ENCODE data around the gene VPS36.
"Not testable (repeated sequence)": the region's sequence is repeated elsewhere in the genome, so short reads cannot be mapped to it uniquely, and the experiment has no call there.

VPS36 gene

GRCh38 chr13:52450012-52450792, at the start of gene VPS36:
Gene VPS36 (minus strand): TSS chr13:52450634. CDS start chr13:52450594, 40 bp downstream.
- peak; percentile 88 to 91 for DNase-seq (ENCODE audit: low read depth in 2 of 2)

- DNase-seq (ENCODE audit: low read depth in 2 of 2) = not testable (repeated sequence)
Observed at GRCh38 chr13:52497979-52498378, 47.5 kb upstream of the VPS36 start.

- not testable (repeated sequence) for DNase-seq (ENCODE audit: low read depth in 2 of 2)
Observed at GRCh38 chr13:52494241-52494640, 43.8 kb upstream of the VPS36 start.

- DNase-seq (ENCODE audit: low read depth in 2 of 2) = not testable (repeated sequence)
Observed at GRCh38 chr13:52491015-52491414, 40.6 kb upstream of the VPS36 start.

DNA sequence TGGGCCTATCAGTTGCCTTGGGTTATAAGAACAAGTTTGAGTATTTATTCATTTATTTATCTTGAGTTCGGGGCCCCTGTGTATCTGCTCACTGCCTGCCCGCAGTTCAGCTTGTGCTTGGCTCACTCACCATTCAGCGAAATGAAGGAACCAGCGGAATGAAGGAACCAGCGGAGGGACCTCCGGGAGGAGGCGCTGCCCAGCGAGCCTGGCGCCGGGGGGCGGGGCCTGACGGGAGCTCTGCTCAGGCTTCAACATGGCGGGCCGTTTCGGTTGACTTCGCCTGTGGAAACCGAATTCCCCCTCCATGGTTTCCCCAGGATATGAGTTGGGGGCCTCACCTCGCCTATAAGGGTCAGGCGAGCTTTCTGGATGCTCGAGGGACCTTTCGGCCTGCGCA, 38.3 kb upstream of the VPS36 start:
- DNase-seq (ENCODE audit: low read depth in 2 of 2) = not testable (repeated sequence)

GRCh38 chr13:52487078-52487477, 36.6 kb upstream of the VPS36 start:
- not testable (repeated sequence) for DNase-seq (ENCODE audit: low read depth in 2 of 2)

DNA sequence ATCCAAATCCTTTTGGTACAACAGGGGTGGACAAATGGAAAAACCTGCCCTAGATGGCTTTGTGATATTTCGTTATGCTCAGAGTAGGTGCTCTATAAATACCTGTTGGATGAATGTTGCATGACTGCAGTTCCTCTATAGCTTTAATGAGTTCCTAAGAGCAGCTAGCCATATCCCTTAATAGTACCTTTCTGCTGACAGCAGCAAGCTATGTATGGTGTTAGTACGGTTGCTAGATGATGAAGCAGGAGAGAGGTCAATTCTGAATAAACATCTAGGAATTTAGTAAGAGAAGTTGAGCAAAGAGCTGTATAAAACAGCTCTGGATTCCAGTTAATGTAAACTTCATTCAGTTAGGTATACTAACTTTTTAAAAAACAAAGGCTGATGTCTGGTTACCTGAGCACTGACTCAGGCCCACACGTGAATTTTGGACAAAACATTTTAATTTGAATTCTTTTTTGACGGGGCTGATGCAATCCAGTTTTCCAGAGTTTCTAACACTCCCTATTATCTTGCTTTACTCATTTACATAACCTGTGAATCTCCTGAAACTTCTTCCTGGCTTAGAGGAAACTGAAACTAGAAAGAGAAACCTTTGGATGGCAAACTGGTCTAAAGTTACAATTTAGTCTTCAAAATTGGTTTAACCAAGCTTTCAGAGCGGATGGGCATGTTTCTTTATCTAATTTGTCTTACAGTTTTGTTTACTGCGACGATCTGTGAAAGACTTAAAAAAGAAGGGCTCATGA, 30.4 kb upstream of the VPS36 start:
- DNase-seq (ENCODE audit: low read depth in 2 of 2) = not testable (repeated sequence)

- not testable (repeated sequence) for DNase-seq (ENCODE audit: low read depth in 2 of 2)
Observed at GRCh38 chr13:52468487-52468886, 18.1 kb upstream of the VPS36 start.

DNA sequence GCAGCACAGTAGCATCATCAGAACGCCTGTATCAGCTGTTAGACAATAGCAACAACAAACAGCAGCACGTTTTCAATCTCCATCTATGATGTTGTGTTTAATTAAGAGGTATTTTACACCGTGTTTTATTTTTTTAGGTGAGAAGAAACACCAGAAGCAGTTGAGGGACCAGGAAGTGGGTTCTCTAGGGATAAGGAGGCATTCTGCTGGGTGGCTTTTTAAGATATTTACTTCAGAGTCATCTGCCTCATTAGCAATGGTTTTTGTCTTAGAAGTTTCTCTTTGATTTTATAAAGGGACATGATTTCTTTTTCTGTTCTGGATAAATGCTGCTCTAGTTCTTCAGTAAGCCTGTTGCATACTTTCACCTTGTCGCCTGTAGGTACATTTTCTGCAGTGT, 13.1 kb upstream of the VPS36 start:
- DNase-seq (ENCODE audit: low read depth in 2 of 2) = no peak

DNA sequence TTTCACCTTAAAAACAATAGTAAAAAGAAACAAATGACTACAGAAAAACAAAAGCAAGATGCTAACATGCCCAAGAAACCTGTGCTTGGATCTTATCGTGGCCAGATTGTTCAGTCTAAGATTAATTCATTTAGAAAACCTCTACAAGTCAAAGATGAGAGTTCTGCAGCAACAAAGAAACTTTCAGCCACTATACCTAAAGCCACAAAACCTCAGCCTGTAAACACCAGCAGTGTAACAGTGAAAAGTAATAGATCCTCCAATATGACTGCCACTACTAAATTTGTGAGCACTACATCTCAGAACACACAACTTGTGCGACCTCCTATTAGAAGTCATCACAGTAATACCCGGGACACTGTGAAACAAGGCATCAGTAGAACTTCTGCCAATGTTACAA, 10.8 kb upstream of the VPS36 start:
- no peak for DNase-seq (ENCODE audit: low read depth in 2 of 2)

DNA sequence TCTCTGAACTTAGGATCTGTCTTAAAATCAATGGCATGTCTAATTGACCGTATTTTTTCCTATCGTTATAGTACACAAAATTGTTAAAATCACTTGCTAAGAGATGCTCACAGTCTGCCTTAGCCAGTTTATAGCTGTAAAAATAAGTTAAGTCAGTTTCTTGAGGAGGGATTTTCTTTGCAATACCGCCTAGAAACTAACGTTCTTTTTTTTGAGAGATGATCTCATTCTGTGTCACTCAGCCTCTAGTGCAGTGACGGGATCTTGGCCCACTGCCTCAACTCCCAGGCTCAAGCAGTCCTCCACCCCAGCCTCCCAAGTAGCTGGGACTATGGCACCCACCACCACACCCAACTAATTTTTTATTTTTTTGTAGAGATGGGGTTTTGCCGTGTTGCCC, 9.2 kb upstream of the VPS36 start:
- DNase-seq (ENCODE audit: low read depth in 2 of 2) = no peak

DNA sequence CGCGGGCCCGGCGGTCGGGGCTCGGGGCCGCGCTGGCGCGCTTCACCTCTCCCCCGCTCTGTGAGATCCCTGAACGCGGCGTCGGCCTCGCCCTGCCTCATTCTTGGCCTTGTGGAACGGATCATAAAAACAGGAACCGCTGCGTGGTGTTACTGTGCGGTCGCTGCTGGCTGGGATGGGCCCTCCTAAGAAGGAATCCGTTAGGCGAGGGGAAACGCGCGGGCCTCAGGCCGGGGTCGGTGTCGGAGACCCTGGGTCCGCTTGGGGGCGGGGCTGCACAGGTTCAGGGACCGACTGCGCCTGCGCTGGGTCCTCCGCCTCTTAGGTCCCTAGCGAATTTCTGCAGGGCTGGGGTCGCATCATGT, 5.2 kb upstream of the VPS36 start:
- DNase-seq (ENCODE audit: low read depth in 2 of 2) = peak; percentile 62 to 80

DNA sequence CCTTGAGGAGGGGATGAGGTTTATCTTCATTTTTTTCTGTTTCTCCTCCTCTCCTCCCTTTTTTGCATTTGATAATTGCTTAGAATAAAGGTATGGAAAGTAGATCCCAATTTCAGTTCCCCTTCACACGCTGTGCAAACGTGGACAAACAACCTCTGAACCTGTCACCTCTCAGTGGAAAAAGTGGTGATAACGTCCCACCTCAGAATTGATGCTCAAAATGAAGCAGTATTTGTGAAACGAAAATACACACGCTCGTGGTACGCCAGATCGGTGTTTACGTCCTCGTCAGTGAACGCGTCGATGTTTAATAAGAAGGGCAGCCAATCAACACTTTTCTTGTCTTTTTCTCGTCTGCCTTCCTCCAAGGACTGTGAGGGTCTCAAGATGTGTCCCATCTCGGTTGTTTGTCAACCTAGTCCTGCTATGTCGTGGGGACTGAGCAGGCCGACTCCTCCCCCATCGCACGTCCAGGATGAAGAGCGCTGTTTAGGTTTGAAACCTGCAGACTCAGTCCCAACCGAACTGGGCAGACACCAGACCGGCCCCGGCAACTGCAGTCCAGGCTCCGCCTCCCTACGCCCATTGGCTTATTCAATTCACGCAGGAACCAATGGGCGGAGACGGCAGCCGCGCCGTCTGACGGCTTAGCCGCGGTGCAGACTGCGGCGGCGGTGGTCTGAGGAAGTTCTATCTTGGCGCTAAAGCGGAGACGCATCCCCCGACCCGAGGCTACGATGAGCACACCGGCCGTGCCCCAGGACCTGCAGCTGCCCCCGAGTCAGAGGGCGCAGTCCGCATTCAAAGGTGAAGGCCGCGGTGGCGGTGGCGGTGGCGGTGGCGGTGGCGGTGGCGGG, 4.6 kb upstream of the VPS36 start, which contains the start of gene CKAP2:
Gene CKAP2, plus strand, starts transcription at position 659 of the 857 bp plus-strand sequence. Its CDS starts 79 bp downstream, at position 738.
- DNase-seq (ENCODE audit: low read depth in 2 of 2) = peak; percentile 84 to 91

- no peak for DNase-seq (ENCODE audit: low read depth in 2 of 2)
Observed at GRCh38 chr13:52454459-52454819, 4.0 kb upstream of the VPS36 start.

DNA sequence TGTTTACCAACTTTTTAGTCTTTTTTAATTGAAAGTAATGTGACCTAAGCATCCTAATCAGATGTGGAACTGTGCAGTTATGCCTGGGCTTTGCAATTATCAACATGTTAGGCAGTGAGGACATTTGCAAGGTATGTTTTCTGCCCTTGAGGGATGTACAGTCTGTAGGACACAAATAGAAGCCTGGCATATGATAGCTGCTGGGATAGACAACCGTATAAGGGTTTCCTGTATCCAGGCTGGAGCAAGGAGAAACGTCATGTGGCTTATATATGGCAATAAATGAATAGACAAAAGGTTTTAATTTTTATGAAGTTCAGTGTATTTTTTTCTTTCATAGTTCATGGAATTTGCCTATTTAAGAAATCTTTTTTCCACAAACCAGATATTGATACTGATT, 2.0 kb upstream of the VPS36 start:
- no peak for DNase-seq (ENCODE audit: low read depth in 2 of 2)

DNA sequence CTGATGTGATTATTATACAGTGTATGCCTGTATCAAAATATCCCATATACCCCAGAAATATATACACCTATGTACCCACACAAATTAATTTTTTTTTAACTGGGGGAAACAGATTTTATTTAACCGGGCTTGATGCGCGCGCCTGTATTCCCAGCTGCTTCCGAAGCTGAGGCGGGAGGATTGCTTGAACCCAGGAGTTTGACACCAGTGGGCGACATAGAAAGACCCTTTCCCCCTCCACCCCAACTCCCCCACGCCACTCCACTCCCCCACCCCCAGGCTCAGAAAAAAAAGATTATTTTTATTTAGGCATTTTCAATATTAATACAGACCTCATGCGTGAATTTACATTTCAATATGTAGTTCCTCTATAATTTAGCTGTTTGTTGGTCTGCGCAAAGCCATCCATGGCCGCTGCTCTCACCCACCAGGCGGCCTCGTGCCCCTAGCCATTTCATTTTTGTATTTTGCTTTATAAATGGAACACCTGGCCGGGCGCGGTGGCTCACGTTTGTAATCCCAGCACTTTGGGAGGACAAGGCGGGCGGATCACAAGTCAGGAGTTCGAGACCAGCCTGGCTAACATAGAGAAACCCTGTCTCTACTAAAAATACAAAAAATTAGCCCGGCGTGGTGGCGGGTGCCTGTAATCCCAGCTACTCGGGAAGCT, 836 bp upstream of the VPS36 start:
- no peak for DNase-seq (ENCODE audit: low read depth in 2 of 2)

DNA sequence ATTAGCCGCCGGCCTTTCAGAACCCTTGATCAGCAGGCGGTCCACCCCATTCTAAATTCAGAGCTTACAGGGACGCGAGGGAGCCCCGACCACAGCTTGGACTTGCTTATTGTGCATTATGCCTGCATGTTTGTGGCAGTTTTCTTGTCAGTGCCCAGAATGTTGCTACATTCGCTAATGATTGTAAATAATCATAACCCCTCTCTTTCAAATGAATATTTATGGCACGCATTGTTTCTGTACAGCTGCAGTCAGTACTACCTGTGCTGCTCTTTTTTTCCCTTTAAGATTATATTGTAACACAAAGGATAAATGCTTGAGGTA, 321 bp upstream of the VPS36 start:
- no peak for DNase-seq (ENCODE audit: low read depth in 2 of 2)

- no peak for DNase-seq (ENCODE audit: low read depth in 2 of 2)
Observed at GRCh38 chr13:52449331-52450011, 963 bp downstream of the VPS36 start.

- DNase-seq (ENCODE audit: low read depth in 2 of 2) = no peak
Observed at GRCh38 chr13:52447815-52448552, 2.5 kb downstream of the VPS36 start.

DNA sequence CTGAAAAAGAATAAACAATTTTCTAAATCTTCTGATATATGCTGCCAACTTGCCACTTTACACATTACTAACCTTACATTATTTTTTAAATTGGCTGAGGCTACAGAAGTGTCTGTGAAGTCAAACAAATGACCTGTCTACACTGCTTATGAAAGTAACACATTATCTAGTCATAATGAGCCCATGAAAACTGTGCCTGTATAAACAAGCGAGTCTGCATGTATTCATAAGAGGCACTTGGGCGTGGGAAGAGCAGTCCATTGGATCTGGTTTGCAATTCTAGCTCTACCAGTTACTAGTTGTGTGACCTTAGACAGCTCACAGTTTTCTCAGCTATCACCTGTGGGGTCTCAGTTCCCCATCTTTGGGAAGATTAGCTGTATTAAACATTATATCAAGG, 3.1 kb downstream of the VPS36 start:
- no peak for DNase-seq (ENCODE audit: low read depth in 2 of 2)
